H9 (cell line): ENCODE measurements around the gene AFAP1. TPM values are rescaled to one million over a fixed set of nuclear protein-coding genes. Genes with fewer than 3 reads are reported as not detected.

Experiments
- DNase-seq: peaks from one replicate; pipeline ENCODE4 v3.0.0-alpha.2; 2017
- H2AFZ ChIP-seq: one replicate; pipeline ENCODE4 v1.6.1; 2013; ENCODE audit warnings: mild to moderate bottlenecking, low read length, control low read depth, moderate library complexity
- H2AK5ac ChIP-seq: 2 replicates; pipeline ENCODE4 v1.6.1; 2013; ENCODE audit warnings: low read length, control low read depth, mixed read lengths; ENCODE audit not compliant: insufficient read length
- H2BK120ac ChIP-seq: one replicate; pipeline ENCODE4 v1.6.1; 2013; ENCODE audit warnings: low read depth, mild to moderate bottlenecking, low read length, control low read depth, inconsistent platforms; ENCODE audit not compliant: poor library complexity, severe bottlenecking
- H2BK12ac ChIP-seq: 2 replicates; pipeline ENCODE4 v1.6.1; 2013; ENCODE audit warnings: low read length, control low read depth, mixed read lengths, low read depth; ENCODE audit not compliant: insufficient read length
- H2BK15ac ChIP-seq: 2 replicates; pipeline ENCODE4 v1.6.1; 2013; ENCODE audit warnings: low read depth, low read length, control low read depth
- H2BK20ac ChIP-seq: one replicate; pipeline ENCODE4 v1.6.1; 2013; ENCODE audit warnings: low read depth, mild to moderate bottlenecking, low read length, control low read depth, inconsistent platforms; ENCODE audit not compliant: poor library complexity, severe bottlenecking
- H2BK5ac ChIP-seq: 2 replicates; pipeline ENCODE4 v1.6.1; 2013; ENCODE audit warnings: low read length, control low read depth, mixed read lengths; ENCODE audit not compliant: insufficient read length
- H3K14ac ChIP-seq: 2 replicates; pipeline ENCODE4 v1.6.1; 2013; ENCODE audit warnings: low read length, control low read depth; ENCODE audit not compliant: insufficient read depth
- H3K18ac ChIP-seq: 2 replicates; pipeline ENCODE4 v1.6.1; 2013; ENCODE audit warnings: low read depth, mild to moderate bottlenecking, mixed read lengths, low read length, control low read depth; ENCODE audit not compliant: insufficient read length
- H3K23ac ChIP-seq: 2 replicates; pipeline ENCODE4 v1.6.1; 2013; ENCODE audit warnings: low read length, control low read depth, mixed read lengths, low read depth; ENCODE audit not compliant: insufficient read length
- H3K23me2 ChIP-seq: 2 replicates; pipeline ENCODE4 v1.6.1; 2013; ENCODE audit warnings: low read depth, mild to moderate bottlenecking, mixed read lengths, low read length, control low read depth; ENCODE audit not compliant: insufficient read length, poor library complexity, severe bottlenecking
- H3K27ac ChIP-seq: 2 replicates; pipeline ENCODE4 v1.5.1; 2013; ENCODE audit warnings: low read length, control low read depth, mixed read lengths, low read depth; ENCODE audit not compliant: insufficient read length
- H3K27me3 ChIP-seq: 2 replicates; pipeline ENCODE4 v1.6.1; 2013; ENCODE audit warnings: low read length, control low read depth, inconsistent platforms; ENCODE audit not compliant: insufficient read depth
- H3K4ac ChIP-seq: 2 replicates; pipeline ENCODE4 v1.6.1; 2013; ENCODE audit warnings: low read depth, mild to moderate bottlenecking, control low read depth, inconsistent platforms, low read length, moderate library complexity
- H3K4me1 ChIP-seq: 2 replicates; pipeline ENCODE4 v1.6.1; 2013; ENCODE audit warnings: low read length, control low read depth, inconsistent platforms; ENCODE audit not compliant: insufficient read depth
- H3K4me2 ChIP-seq: 2 replicates; pipeline ENCODE4 v1.6.1; 2013; ENCODE audit warnings: low read length, control low read depth, mixed read lengths; ENCODE audit not compliant: insufficient read length, insufficient read depth
- H3K56ac ChIP-seq: 2 replicates; pipeline ENCODE4 v1.6.1; 2013; ENCODE audit warnings: low read depth, mild to moderate bottlenecking, mixed read lengths, low read length, control low read depth; ENCODE audit not compliant: insufficient read length
- H3K79me1 ChIP-seq: 2 replicates; pipeline ENCODE4 v1.6.1; 2013; ENCODE audit warnings: low read depth, mild to moderate bottlenecking, moderate library complexity, low read length, control low read depth, inconsistent platforms; ENCODE audit not compliant: insufficient read depth, poor library complexity, severe bottlenecking
- H3K79me2 ChIP-seq: 2 replicates; pipeline ENCODE4 v1.6.1; 2013; ENCODE audit warnings: low read length, control low read depth, inconsistent platforms; ENCODE audit not compliant: insufficient read depth
- H3K9ac ChIP-seq: 2 replicates; pipeline ENCODE4 v1.6.1; 2013; ENCODE audit warnings: low read length, control low read depth, mixed read lengths; ENCODE audit not compliant: insufficient read length; ENCODE audit errors: extremely low read depth
- H3K9me3 ChIP-seq: one replicate; pipeline ENCODE4 v1.6.1; 2013; ENCODE audit warnings: low read depth, low read length, inconsistent platforms; ENCODE audit not compliant: control insufficient read depth
- H3T11ph ChIP-seq: one replicate; pipeline ENCODE4 v1.6.1; 2013; ENCODE audit warnings: mild to moderate bottlenecking, low read length, control low read depth, inconsistent platforms
- H4K20me1 ChIP-seq: one replicate; pipeline ENCODE4 v1.6.1; 2013; ENCODE audit not compliant: control insufficient read depth, insufficient read length, insufficient read depth
- H4K5ac ChIP-seq: 2 replicates; pipeline ENCODE4 v1.6.1; 2013; ENCODE audit warnings: low read depth, mild to moderate bottlenecking, mixed read lengths, low read length, control low read depth; ENCODE audit not compliant: insufficient read length
- H4K8ac ChIP-seq: replicated peaks from 2 replicates; pipeline ENCODE4 v1.6.1; 2013; ENCODE audit warnings: low read length, control low read depth, mixed read lengths, low read depth; ENCODE audit not compliant: insufficient read length
- H4K91ac ChIP-seq: 2 replicates; pipeline ENCODE4 v1.6.1; 2013; ENCODE audit warnings: low read depth, mild to moderate bottlenecking, moderate library complexity, mixed read lengths, low read length, control low read depth; ENCODE audit not compliant: insufficient read length
- H3K27ac Mint-ChIP-seq, 3 experiments: 2 replicates in 2 of 3; 3 replicates in 1 of 3; pipeline ENCODE4 v1.8.0; 2020 to 2021; ENCODE audit warnings: mixed read lengths in 3 of 3, mild to moderate bottlenecking in 1 of 3, moderate library complexity in 1 of 3
- H3K27me3 Mint-ChIP-seq: 2 replicates; pipeline ENCODE4 v1.8.0; 2021; ENCODE audit warnings: low read depth, mild to moderate bottlenecking, moderate library complexity, mixed read lengths
- H3K36me3 Mint-ChIP-seq, 3 experiments: 2 replicates in 2 of 3; 3 replicates in 1 of 3; pipeline ENCODE4 v1.8.0; 2020 to 2021; ENCODE audit warnings: low read depth in 3 of 3, mixed read lengths in 3 of 3; ENCODE audit not compliant: insufficient read depth in 1 of 3
- H3K4me1 Mint-ChIP-seq, 2 experiments: 2 replicates each; pipeline ENCODE4 v1.8.0; 2020; ENCODE audit warnings: mixed read lengths in 2 of 2
- H3K4me3 Mint-ChIP-seq, 2 experiments: 2 replicates in 1 of 2; 3 replicates in 1 of 2; pipeline ENCODE4 v1.8.0; 2020 to 2021; ENCODE audit warnings: mild to moderate bottlenecking in 2 of 2, mixed read lengths in 2 of 2, moderate library complexity in 1 of 2
- H3K9me3 Mint-ChIP-seq, 2 experiments: 2 replicates in 1 of 2; 3 replicates in 1 of 2; pipeline ENCODE4 v1.8.0; 2020; ENCODE audit warnings: mild to moderate bottlenecking in 2 of 2, mixed read lengths in 2 of 2, moderate library complexity in 1 of 2
- WGBS: extraction: QIAGEN DNeasy Blood & Tissue Kit; methylation state at CpG from one replicate; pipeline ENCODE4 v1.1.7; 2013; ENCODE audit warnings: missing lambda C conversion rate, low lambda C conversion rate, mixed read lengths; ENCODE audit not compliant: insufficient read length; ENCODE audit errors: extremely low coverage; 5-methylcytosine and 5-hydroxymethylcytosine counted together
- total RNA-seq: library from RNA; stranded (reverse); gene quantifications from 2 replicates; pipeline ENCODE4 v1.2.1, GENCODE V29; 2021
- TF ChIP-seq, protein P1 (sequence below): fragments of 200-600 bp; sonication (generic); conservative IDR thresholded peaks from 3 replicates; pipeline ENCODE4 v1.8.0; 2021; ENCODE audit warnings: antibody characterized with exemption, mild to moderate bottlenecking

Gene AFAP1
- total RNA-seq, 1 experiment from 2014 or later: 6.5 TPM

- no peak overlapping the region for H4K5ac ChIP-seq
- no peaks in the 10 kb centered on the region; the same call in 1 of the 2 replicates for H3K27me3 ChIP-seq
- H3K4ac ChIP-seq: no peak overlapping the region
- H3K4me1 ChIP-seq: peaks cover 2% of the 10 kb centered on the region; the same call in 1 of the 2 replicates
- no CpG with 5 or more reads among the region's 19 CpGs for WGBS
- H3K14ac ChIP-seq: peak overlapping the region; percentile 61; the same call in 1 of the 2 replicates
- H3K4me3 Mint-ChIP-seq: no peak overlapping the region; a peak in 1 of 5 replicates
- H3K18ac ChIP-seq: no peak overlapping the region
- no peak overlapping the region for H3K23ac ChIP-seq
- H3K9me3 Mint-ChIP-seq: no peaks in the 10 kb centered on the region; a peak in 1 of 5 replicates
- H3K79me2 ChIP-seq: no peaks in the 10 kb centered on the region
- H2BK12ac ChIP-seq: no peak overlapping the region
- H4K20me1 ChIP-seq: no peaks in the 10 kb centered on the region
- H3K4me1 Mint-ChIP-seq: peaks cover 23 to 31% of the 10 kb centered on the region in 2 experiments
- no peak overlapping the region for H2BK20ac ChIP-seq
- no peak overlapping the region for H2BK5ac ChIP-seq
- no peak overlapping the region for H4K8ac ChIP-seq
- no peaks in the 10 kb centered on the region for H3K36me3 Mint-ChIP-seq
- H3K79me1 ChIP-seq: no peaks in the 10 kb centered on the region
- H3K9me3 ChIP-seq: no peaks in the 10 kb centered on the region
- no peak overlapping the region for H3K4me2 ChIP-seq
- no peak overlapping the region for H2AFZ ChIP-seq
- no peaks in the 10 kb centered on the region; the same call in 1 of the 2 replicates for H3K27me3 Mint-ChIP-seq
- no peak overlapping the region for H3T11ph ChIP-seq
- H3K9ac ChIP-seq: no peak overlapping the region
- no peak overlapping the region for H4K91ac ChIP-seq
- H3K23me2 ChIP-seq: peaks cover 2% of the 10 kb centered on the region
- H3K27ac Mint-ChIP-seq: peak overlapping the region in 1 of 3 experiments; percentile 22; a peak in 2 of 7 replicates
- H3K56ac ChIP-seq: no peak overlapping the region
- TF ChIP-seq, protein P1, sequence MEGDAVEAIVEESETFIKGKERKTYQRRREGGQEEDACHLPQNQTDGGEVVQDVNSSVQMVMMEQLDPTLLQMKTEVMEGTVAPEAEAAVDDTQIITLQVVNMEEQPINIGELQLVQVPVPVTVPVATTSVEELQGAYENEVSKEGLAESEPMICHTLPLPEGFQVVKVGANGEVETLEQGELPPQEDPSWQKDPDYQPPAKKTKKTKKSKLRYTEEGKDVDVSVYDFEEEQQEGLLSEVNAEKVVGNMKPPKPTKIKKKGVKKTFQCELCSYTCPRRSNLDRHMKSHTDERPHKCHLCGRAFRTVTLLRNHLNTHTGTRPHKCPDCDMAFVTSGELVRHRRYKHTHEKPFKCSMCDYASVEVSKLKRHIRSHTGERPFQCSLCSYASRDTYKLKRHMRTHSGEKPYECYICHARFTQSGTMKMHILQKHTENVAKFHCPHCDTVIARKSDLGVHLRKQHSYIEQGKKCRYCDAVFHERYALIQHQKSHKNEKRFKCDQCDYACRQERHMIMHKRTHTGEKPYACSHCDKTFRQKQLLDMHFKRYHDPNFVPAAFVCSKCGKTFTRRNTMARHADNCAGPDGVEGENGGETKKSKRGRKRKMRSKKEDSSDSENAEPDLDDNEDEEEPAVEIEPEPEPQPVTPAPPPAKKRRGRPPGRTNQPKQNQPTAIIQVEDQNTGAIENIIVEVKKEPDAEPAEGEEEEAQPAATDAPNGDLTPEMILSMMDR: no peak
- no peak overlapping the region for H2BK15ac ChIP-seq
- H3K27ac ChIP-seq: no peak overlapping the region
- H2BK120ac ChIP-seq: no peak overlapping the region
- no peak overlapping the region for H2AK5ac ChIP-seq
- DNase-seq: no peak
Observed at GRCh38 chr4:7960790-7961655, 21.4 kb upstream of the AFAP1 start.
